Stimulated activated memory B cell treated with anti-CD40 and anti-IgM and Interleukin-4, amounts not matched to agents 10 μg/mL and 1 μg/mL and 100 μg/mL, for 72 hours (primary cell): ENCODE data around the gene EIF4G1.

Experiments
- ATAC-seq: fragments of 150-1000 bp; cut with Tn5 transposase; 2 replicates; pipeline ENCODE4 v1.10.0; 2021
- H3K27ac Mint-ChIP-seq: one replicate; pipeline ENCODE4 v1.8.0; 2022; ENCODE audit warnings: mild to moderate bottlenecking, mixed read lengths
- H3K27me3 Mint-ChIP-seq: one replicate; pipeline ENCODE4 v1.8.0; 2022; ENCODE audit warnings: mixed read lengths
- H3K36me3 Mint-ChIP-seq: one replicate; pipeline ENCODE4 v1.8.0; 2022; ENCODE audit warnings: mixed read lengths
- H3K4me1 Mint-ChIP-seq: one replicate; pipeline ENCODE4 v1.8.0; 2022; ENCODE audit warnings: mixed read lengths
- H3K4me3 Mint-ChIP-seq: one replicate; pipeline ENCODE4 v1.8.0; 2022; ENCODE audit warnings: mild to moderate bottlenecking, moderate library complexity, mixed read lengths
- H3K9me3 Mint-ChIP-seq: one replicate; pipeline ENCODE4 v1.8.0; 2022; ENCODE audit warnings: mixed read lengths

EIF4G1 gene

DNA sequence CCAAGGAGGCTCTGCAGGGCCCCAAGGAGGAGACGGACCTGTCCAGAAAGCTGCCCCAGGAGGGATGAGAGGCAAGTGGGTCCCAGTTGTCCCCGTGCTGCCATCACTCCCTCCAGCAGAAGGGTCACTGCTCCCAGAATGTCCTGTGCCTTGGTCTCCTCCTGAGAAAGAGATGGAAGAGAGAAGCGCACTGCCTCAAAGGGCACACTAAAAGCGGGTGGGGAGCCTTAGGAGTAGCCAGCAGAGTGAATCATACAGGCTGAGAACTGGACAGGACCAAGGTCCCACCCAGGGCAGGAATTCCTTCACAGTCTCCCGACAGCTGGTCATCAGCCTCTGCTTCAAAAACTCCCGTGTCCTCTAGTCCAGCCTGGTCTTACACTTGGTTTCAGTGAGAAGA is 59.0 kb downstream of the EIF4G1 start:
- ATAC-seq: no peak
- H3K36me3 Mint-ChIP-seq: peaks cover 7% of the 10 kb centered on the region
- no peaks in the 10 kb centered on the region for H3K4me1 Mint-ChIP-seq
- no peak overlapping the region for H3K4me3 Mint-ChIP-seq
- no peaks in the 10 kb centered on the region for H3K9me3 Mint-ChIP-seq
- peaks cover 35% of the 10 kb centered on the region for H3K27me3 Mint-ChIP-seq
- no peak overlapping the region for H3K27ac Mint-ChIP-seq

DNA sequence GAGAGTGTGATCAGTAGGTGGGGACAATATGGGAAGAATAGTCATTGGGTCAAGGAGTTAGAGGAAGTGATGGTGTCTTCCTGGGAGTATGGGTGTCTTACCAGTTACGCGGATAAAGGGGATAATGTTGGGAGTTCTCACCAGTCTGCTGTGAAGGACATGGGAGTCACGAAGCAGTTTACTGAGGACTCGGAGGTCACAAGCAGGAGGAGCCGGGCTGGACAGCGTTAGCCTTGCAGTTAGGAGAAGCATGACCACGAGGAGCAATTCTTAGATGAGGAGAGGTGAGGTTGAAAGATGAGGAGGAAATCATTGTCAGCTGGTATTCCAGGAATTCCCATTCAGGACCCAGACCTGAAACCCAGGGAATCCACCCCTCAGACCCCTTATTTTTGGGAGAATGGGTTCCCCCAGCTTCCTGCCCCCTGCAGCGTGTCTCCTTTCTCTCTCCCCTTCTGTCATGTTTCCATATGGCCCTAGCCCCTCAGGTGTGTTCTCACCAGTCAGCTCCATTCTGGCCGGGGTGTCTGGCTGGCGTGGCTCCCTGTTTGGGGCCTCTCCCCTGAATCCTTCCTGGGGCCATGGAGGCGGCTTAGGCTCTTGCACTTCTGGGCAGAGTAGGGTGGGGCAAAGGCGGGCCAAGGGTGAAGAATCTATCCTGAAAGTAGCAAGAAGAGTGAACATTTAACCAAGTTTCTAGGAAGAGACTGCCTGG is 61.5 kb downstream of the EIF4G1 start:
- H3K27me3 Mint-ChIP-seq: peaks cover 51% of the 10 kb centered on the region
- H3K9me3 Mint-ChIP-seq: no peaks in the 10 kb centered on the region
- no peak for ATAC-seq
- H3K27ac Mint-ChIP-seq: no peak overlapping the region
- H3K4me3 Mint-ChIP-seq: no peak overlapping the region
- H3K36me3 Mint-ChIP-seq: no peaks in the 10 kb centered on the region
- peaks cover 4% of the 10 kb centered on the region for H3K4me1 Mint-ChIP-seq

GRCh38 chr3:184377374-184377773 is 63.0 kb downstream of the EIF4G1 start:
- H3K4me3 Mint-ChIP-seq: no peak overlapping the region
- ATAC-seq: no peak
- H3K4me1 Mint-ChIP-seq: peaks cover 14% of the 10 kb centered on the region
- no peaks in the 10 kb centered on the region for H3K36me3 Mint-ChIP-seq
- H3K9me3 Mint-ChIP-seq: no peaks in the 10 kb centered on the region
- H3K27ac Mint-ChIP-seq: no peak overlapping the region
- H3K27me3 Mint-ChIP-seq: peaks cover 65% of the 10 kb centered on the region

DNA sequence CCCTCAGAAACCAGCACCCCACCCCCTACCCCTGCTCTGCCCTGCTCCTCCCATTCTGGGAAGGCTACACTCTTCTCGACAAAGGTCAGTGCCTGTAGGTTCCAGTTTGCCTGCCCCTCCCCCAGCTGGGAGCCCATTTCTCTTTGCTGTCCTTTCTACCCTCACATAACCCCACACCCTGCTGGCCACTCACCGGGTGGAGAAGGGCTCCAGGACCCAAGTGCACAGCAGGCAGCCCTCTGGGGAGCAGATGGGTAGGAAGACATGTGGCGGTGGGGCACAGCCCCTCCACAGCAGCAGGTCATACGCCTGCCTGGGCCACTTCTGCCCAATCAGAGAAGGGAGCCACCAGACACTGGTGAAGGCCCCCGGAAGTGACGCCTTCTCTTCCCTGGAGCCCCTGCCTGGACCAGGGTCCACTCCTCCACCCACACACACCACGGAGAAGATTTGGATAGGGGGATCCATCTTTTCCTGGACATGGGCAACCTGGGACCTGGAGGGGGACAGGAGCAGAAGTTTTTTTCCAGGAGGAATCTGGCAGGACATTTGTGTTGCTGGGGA is 63.6 kb downstream of the EIF4G1 start, which contains the start of gene THPO:
Gene THPO, minus strand, starts transcription at position 326 of the 564 bp plus-strand sequence. CDS start 1,948 bp downstream, outside the sequence.
- no peak for ATAC-seq
- Mint-ChIP-seq H3K36me3 (no peaks in the 10 kb centered on the region), H3K4me3 (peak within 1 kb of the TSS; percentile 42), H3K27me3 (peaks cover 71% of the 10 kb centered on the region), H3K4me1 (peaks cover 14% of the 10 kb centered on the region), H3K9me3 (no peaks in the 10 kb centered on the region), H3K27ac (no peak within 1 kb of the TSS)

- ATAC-seq: no peak
- Mint-ChIP-seq H3K36me3 (no peaks in the 10 kb centered on the region), H3K4me1 (peaks cover 14% of the 10 kb centered on the region), H3K27me3 (peaks cover 80% of the 10 kb centered on the region), H3K4me3 (peak overlapping the region; percentile 42), H3K9me3 (no peaks in the 10 kb centered on the region), H3K27ac (no peak overlapping the region)
Measured at GRCh38 chr3:184378651-184379357, 64.4 kb downstream of the EIF4G1 start.

DNA sequence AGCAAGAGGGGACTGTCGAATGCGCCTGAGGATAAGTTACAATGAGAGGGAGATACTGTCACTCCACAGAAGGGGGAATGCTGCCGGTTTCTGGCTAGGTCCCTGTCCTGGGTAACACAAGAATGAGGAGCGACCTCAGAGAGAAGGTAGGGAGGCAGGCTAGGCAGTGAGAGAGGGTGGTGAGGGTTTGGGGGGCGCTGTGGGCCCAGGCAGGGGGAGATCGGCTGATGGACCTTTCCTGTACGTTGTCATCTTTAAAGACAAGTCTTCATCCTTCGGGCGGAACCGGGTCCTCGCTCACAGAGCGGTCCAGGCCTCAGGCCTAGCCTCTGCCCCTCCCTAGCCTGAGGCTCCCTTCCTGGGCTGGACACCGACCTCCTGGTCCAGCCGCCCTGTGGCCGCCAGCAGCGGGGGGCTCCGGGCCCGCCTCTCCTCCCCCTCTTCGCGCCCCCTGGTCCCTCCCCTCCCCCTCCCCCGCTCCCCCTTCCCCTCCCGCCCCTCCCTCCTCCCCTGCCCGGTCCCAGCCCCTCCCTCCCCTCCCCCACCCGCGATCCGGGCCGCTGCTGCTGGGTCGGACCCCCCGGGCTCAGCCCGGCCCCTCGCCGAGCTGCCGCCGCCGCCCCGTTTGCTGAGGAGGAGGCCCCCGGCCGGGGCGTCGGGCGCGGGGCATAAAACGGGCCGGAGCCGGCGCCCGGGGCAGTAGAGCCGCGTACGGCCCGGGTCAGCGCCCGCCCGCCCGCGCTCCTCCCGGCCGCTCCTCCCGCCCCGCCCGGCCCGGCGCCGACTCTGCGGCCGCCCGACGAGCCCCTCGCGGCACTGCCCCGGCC is 65.2 kb downstream of the EIF4G1 start, which contains the start of gene CHRD:
Gene CHRD, plus strand, starts transcription at position 697 of the 827 bp plus-strand sequence. CDS start 265 bp downstream, outside the sequence.
- no peak within 1 kb of the TSS for H3K27ac Mint-ChIP-seq
- H3K27me3 Mint-ChIP-seq: peaks cover 87% of the 10 kb centered on the region
- no peaks in the 10 kb centered on the region for H3K9me3 Mint-ChIP-seq
- no peaks in the 10 kb centered on the region for H3K36me3 Mint-ChIP-seq
- peak; percentile 27 for ATAC-seq
- H3K4me3 Mint-ChIP-seq: peak within 1 kb of the TSS; percentile 46
- peaks cover 14% of the 10 kb centered on the region for H3K4me1 Mint-ChIP-seq

DNA sequence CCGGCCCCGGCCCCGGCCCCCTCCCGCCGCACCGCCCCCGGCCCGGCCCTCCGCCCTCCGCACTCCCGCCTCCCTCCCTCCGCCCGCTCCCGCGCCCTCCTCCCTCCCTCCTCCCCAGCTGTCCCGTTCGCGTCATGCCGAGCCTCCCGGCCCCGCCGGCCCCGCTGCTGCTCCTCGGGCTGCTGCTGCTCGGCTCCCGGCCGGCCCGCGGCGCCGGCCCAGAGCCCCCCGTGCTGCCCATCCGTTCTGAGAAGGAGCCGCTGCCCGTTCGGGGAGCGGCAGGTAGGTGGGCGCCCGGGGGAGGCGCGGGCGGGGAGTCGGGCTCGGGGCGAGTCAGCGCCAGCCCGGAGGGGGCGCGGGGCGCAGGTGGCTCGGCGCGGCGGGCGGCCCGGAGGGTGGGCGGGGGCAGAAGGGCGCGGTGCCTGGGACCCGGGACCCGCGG is 65.8 kb downstream of the EIF4G1 start:
- no peak overlapping the region for H3K27ac Mint-ChIP-seq

DNA sequence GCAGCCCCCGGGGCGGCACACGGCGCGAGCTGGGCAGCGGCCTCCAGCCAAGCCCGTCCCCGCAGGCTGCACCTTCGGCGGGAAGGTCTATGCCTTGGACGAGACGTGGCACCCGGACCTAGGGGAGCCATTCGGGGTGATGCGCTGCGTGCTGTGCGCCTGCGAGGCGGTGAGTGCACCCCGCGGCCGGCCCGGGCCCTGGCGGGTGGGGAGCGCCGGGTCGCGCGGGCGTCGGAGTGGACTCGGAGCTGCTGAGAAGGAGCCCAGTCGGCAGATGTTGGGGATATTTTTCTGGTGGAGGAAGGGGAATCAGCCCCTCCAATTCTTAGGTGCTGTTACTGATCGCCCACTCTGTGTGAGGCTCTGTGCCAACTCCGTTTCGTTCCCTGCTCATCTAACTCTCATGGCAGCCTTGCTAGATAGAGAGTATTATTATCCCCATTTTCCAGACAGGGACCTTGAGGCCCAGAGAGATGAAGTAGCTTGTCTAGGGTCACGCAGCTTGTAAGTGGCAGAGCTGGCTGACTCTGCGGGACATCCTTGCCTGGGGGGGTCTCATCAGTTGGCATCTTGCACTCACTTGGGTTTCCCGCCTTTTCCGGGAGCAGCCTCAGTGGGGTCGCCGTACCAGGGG is 66.3 kb downstream of the EIF4G1 start:
- peaks cover 14% of the 10 kb centered on the region for H3K4me1 Mint-ChIP-seq
- peak; percentile 21 for ATAC-seq

More for the DNA sequence above, 65.8 kb downstream of the EIF4G1 start:
- peaks cover 91% of the 10 kb centered on the region for H3K27me3 Mint-ChIP-seq
- H3K4me1 Mint-ChIP-seq: peaks cover 14% of the 10 kb centered on the region
- H3K4me3 Mint-ChIP-seq: no peak overlapping the region
- H3K9me3 Mint-ChIP-seq: no peaks in the 10 kb centered on the region
- ATAC-seq: peak; percentile 26
- H3K36me3 Mint-ChIP-seq: no peaks in the 10 kb centered on the region

GRCh38 chr3:184381261-184382224 is 67.1 kb downstream of the EIF4G1 start:
- ATAC-seq: no peak
- Mint-ChIP-seq H3K27me3 (peaks cover 91% of the 10 kb centered on the region), H3K36me3 (no peaks in the 10 kb centered on the region), H3K9me3 (no peaks in the 10 kb centered on the region), H3K27ac (no peak overlapping the region), H3K4me1 (peaks cover 14% of the 10 kb centered on the region), H3K4me3 (peak overlapping the region; percentile 46)

More for the DNA sequence above, 66.3 kb downstream of the EIF4G1 start:
- Mint-ChIP-seq H3K36me3 (no peaks in the 10 kb centered on the region), H3K9me3 (no peaks in the 10 kb centered on the region), H3K4me3 (peak overlapping the region; percentile 46), H3K27me3 (peaks cover 91% of the 10 kb centered on the region), H3K27ac (no peak overlapping the region)

DNA sequence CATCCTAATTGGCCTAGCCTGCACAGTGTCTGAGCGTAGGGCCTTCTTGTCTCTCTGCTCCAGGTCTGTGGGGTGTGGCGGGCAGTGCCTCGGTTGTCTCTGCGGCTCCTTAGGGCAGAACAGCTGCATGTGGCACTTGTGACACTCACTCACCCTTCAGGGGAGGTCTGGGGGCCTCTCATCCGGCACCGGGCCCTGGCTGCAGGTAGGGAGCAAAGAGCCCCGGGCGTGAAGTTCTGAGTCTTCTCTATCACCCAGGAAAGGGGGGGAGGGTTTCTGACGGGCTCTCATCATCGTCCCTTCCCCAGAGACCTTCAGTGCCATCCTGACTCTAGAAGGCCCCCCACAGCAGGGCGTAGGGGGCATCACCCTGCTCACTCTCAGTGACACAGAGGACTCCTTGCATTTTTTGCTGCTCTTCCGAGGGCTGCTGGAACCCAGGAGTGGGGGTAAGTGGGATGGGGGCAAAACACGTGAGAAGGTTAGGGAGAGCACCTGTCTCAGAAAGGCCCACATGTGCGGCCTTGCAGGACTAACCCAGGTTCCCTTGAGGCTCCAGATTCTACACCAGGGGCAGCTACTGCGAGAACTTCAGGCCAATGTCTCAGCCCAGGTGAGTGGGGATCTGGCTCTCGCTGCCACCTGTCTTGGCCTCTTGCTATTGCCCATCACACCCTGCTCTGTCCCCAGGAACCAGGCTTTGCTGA is 68.1 kb downstream of the EIF4G1 start:
- no peaks in the 10 kb centered on the region for H3K9me3 Mint-ChIP-seq
- no peak for ATAC-seq
- H3K4me1 Mint-ChIP-seq: peaks cover 14% of the 10 kb centered on the region
- H3K27me3 Mint-ChIP-seq: peaks cover 91% of the 10 kb centered on the region
- no peaks in the 10 kb centered on the region for H3K36me3 Mint-ChIP-seq
- H3K4me3 Mint-ChIP-seq: no peak overlapping the region
- H3K27ac Mint-ChIP-seq: no peak overlapping the region

DNA sequence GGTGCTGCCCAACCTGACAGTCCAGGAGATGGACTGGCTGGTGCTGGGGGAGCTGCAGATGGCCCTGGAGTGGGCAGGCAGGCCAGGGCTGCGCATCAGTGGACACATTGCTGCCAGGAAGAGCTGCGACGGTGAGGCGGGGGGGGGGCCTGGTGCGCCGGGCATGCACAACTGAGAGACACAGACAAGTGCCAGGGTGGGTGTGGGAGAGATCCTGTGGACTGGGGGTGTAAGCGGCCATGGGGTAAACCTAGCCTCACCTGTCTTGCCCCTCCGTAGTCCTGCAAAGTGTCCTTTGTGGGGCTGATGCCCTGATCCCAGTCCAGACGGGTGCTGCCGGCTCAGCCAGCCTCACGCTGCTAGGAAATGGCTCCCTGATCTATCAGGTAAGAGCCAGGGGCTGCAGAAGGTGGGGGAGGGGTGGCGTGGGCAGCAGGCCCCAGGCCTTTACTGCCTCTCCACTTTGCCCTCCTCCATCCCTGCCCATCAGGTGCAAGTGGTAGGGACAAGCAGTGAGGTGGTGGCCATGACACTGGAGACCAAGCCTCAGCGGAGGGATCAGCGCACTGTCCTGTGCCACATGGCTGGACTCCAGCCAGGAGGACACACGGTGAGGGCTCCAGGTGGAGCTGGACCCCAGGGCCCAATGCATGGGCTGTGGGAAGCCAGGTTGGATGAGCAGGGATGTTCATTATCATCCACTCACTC is 68.8 kb downstream of the EIF4G1 start:
- Mint-ChIP-seq H3K27ac (no peak overlapping the region), H3K36me3 (no peaks in the 10 kb centered on the region), H3K27me3 (peaks cover 91% of the 10 kb centered on the region), H3K4me3 (no peak overlapping the region), H3K4me1 (peaks cover 14% of the 10 kb centered on the region), H3K9me3 (no peaks in the 10 kb centered on the region)
- no peak for ATAC-seq

DNA sequence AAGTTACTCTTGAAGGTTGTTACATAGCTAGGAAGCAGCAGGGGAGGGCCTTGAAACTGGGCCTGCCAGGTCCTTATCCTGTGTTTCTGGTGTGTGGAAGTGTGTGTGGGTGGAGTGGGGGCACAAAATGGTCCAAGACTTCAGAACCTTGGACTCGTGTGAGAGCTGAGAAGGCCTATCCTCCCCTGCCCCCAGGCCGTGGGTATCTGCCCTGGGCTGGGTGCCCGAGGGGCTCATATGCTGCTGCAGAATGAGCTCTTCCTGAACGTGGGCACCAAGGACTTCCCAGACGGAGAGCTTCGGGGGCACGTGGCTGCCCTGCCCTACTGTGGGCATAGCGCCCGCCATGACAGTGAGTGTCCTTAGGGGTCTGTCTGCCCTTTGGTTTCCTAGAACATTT is 69.9 kb downstream of the EIF4G1 start:
- H3K9me3 Mint-ChIP-seq: no peaks in the 10 kb centered on the region
- peaks cover 91% of the 10 kb centered on the region for H3K27me3 Mint-ChIP-seq
- ATAC-seq: no peak
- no peak overlapping the region for H3K4me3 Mint-ChIP-seq
- H3K27ac Mint-ChIP-seq: no peak overlapping the region
- H3K36me3 Mint-ChIP-seq: no peaks in the 10 kb centered on the region
- peaks cover 14% of the 10 kb centered on the region for H3K4me1 Mint-ChIP-seq
